GM18907 (cell line): Measurements from ENCODE around the gene TCF19.
"Not testable (repeated sequence)": the region's sequence is repeated elsewhere in the genome, so short reads cannot be mapped to it uniquely, and the experiment has no call there.

Experiments used
- ATAC-seq: cut with Tn5 transposase; IDR thresholded peaks from one replicate; pipeline ENCODE4 v1.9.1; 2021; ENCODE audit warnings: mild to moderate bottlenecking, moderate library complexity; ENCODE audit not compliant: unreplicated experiment

TCF19 gene

GRCh38 chr6:31178143-31179041, 20.0 kb downstream of the TCF19 start:
- ATAC-seq, result no peak

- no peak for ATAC-seq
Measured at GRCh38 chr6:31179042-31179386, 20.6 kb downstream of the TCF19 start.

- no peak for ATAC-seq
Measured at GRCh38 chr6:31179896-31180295, 21.5 kb downstream of the TCF19 start.

GRCh38 chr6:31180500-31180899, 22.1 kb downstream of the TCF19 start:
- no peak for ATAC-seq

- ATAC-seq, result not testable (repeated sequence)
Measured at GRCh38 chr6:31183287-31183686, 24.9 kb downstream of the TCF19 start.

GRCh38 chr6:31183859-31184258, 25.5 kb downstream of the TCF19 start:
- not testable (repeated sequence) for ATAC-seq

GRCh38 chr6:31185695-31186051, 27.3 kb downstream of the TCF19 start:
- ATAC-seq, result not testable (repeated sequence)

- no peak for ATAC-seq
Measured at GRCh38 chr6:31186052-31186734, 27.8 kb downstream of the TCF19 start.

DNA sequence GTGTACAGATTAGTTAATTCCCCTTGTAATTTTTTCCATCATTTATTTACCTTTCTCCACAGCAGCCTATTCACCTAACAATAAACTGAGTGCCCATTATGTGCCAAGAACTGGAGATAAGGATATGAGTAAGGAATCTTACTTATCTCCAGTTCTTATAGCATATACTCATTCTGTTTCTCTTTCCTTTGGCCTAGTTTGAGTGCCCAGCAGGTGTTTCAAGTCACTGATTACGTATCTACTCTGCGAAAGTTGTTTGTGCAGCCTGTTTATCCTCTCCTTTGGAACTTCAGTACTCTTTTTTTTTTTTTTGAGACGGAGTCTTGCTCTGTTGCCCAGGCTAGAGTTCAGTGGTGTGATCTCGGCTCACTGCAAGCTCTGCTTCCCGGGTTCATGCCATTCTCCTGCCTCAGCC, 29.4 kb downstream of the TCF19 start:
- no peak for ATAC-seq

DNA sequence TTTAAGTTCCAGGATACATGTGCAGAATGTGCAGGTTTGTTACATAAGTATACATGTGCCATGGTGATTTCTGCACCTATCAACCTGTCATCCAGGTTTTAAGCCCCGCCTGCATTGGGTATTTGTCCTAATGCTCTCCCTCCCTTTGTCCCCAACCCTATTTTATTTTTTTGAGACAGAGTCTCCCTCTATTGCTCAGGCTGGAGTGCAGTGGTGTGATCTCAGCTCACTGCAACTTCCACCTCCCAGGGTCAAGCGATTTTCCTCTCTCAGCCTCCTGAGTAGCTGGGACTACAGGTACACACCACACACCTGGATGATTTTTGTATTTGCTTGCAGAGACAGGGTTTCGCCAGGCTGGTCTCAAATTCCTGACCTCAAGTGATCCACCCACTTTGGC, 30.8 kb downstream of the TCF19 start:
- ATAC-seq, result not testable (repeated sequence)

DNA sequence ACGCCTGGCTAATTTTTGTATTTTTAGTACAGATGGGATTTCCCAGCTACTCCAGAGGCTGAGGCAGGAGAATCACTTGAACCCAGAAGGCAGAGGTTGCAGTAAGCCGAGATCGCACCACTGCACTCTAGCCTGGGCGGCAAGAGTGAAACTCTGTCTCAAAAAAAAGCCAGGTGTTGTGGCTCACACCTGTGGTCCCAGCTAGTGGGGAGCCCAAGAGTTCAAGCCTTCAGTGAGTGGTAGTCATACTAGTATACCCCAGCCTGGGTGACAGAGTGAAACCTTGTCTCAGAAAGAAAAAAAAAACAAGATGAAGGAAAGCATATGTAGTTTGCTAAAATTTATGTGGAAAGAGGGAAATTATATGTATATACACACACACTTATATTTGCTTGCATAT, 32.1 kb downstream of the TCF19 start:
- ATAC-seq, result peak; percentile 71

DNA sequence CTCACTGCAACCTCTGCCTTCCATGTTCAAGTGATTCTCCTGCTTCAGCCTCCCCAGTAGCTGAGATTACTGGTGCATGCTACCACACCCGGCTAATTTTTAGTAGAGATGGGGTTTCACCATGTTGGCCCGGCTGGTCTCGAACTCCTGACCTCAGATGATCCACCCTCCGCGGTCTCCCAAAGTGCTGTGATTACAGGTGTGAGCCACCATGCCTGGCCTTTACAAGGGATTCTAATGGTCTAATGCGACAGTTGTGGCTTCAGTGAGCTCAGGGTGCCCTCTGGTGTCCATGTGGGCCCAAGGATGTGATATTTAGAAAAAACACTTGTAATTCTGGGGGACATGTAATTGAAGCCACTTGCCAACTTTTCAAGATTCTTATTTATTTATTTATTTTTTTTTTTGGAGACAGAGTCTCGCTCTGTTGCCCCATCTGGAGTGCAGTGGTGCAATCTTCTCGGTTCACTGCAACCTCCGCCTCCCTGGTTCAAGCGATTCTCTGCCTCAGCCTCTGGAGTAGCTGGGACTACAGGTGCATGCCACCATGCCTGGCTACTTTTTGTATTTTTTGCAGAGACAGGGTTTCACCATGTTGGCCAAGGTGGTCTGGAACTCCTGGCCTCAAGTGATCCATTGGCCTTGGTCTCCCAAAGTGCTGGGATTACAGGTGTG, 34.2 kb downstream of the TCF19 start:
- ATAC-seq, result not testable (repeated sequence)

GRCh38 chr6:31193206-31193605, 34.8 kb downstream of the TCF19 start:
- ATAC-seq, result no peak

DNA sequence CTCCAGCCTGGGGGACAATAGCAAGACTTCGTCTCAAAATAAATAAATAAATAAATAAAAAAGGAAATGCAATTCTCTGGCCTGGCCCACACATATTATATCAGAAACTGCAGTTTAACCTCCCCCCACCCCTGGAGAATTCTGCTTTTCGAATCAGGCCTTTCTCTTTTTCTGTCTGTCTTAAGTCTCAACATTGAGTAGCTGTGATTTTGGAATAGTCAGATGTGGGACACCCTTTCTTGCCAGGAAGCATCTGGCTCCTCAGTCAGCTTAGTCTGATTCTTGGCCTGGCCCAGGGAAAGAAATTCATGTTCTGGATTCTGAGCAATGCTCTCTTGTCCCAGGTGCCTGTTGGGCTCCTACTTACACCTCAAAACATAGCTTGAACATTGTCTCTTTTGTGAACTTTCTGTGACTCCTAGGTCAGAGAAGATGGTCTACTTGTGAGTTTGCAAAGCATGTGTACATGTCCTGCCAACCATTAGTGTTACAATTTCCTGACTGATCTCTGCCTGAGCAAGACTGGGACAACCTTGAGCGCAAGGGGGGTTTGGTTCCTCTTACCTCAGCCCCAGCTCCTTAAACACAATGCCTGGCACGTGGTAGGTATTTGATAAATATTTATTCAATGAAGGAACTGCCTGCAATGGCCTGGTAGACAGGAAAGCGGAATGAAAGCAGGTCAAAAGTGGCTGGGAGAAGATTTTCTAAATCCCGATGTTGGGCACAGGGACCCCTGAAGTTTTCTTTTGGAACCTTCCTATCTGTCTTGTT, 35.9 kb downstream of the TCF19 start:
- no peak for ATAC-seq

DNA sequence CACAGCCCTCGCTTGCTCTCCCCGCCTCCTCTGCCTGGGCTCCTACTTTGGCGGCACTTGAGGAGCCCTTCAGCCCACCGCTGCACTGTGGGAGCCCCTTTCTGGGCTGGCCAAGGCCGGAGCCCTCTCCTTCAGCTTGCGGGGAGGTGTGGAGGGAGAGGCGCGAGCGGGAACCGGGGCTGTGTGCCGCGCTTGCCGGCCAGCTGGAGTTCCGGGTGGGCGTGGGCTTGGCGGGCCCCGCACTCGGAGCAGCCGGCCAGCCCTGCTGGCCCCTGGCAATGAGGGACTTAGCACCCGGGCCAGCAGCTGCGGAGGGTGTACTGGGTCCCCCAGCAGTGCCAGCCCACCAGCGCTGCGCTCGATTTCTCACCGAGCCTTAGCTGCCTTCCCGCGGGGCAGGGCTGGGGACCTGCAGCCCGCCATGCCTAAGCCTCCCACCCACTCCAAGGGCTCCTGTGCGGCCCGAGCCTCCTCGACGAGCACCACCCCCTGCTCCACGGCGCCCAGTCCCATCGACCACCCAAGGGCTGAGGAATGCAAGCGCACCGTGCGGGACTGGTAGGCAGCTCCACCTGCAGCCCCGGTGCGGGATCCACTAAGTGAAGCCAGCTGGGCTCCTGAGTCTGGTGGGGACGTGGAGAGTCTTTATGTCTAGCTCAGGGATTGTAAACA, 37.1 kb downstream of the TCF19 start:
- not testable (repeated sequence) for ATAC-seq

DNA sequence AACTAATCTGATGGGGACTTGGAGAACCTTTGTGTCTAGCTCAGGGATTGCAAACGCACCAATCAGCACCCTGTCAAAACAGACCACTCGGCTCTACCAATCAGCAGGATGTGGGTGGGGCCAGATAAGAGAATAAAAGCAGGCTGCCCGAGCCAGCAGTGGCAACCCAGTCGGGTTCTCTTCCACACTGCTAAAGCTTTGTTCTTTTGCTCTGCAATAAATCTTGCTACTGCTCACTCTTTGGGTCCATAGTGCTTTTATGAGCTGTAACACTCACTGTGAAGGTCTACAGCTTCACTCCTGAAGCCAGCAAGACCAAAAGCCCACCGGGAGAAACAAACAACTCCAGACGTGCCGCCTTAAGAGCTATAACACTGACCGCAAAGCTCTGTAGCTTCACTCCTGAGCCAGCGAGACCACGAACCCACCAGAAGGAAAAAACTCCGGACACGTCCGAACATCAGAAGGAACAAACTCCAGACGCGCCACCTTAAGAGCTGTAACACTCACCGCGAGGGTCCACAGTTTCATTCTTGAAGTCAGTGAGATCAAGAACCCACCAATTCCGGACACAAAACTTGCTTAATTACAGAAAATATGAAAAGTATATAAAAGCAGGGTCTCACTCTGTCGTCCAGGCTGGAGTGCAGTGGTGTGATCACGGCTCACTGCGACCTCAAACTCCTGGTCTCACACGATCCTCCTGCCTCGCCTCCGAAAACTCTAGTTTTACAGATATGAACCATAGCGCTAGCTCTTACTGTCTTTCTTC, 38.0 kb downstream of the TCF19 start:
- ATAC-seq, result not testable (repeated sequence)

DNA sequence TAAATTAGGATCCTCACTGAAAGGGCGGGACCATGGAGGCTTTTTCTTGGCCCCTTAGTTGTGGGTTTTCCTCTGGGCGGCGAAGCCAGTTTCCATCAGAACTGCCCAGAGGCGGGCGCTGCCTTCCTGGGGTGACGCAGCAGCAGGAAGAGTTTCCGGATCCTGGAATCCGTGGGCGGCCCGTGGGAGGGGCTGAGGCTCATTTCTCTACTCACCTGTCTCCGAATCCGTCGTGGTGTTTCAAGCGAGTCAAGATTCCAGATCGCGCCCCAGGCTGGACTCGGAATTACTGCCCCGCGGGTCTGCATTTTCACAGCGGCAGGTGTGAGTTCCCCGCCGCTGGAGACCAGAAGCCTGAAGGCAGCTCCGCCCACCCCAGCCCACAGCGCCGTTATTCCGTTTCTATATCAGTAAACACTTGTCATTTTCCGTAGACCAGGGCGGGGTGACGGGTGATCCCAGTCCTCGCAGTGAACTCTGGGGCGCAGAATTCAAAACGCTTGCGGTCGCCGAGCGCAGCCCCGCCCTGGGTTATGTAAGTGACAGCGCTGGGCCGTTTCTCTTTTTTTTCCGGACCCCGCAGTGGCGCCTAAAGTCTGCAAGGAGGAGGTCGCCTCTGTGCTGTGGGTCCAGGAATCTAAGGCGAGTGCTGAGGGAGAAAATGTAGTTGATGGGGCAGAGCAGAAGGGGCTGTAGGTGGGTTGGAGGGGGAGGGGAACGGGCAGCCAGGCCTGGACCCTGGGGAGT, 39.3 kb downstream of the TCF19 start:
- ATAC-seq, result peak; percentile 73

DNA sequence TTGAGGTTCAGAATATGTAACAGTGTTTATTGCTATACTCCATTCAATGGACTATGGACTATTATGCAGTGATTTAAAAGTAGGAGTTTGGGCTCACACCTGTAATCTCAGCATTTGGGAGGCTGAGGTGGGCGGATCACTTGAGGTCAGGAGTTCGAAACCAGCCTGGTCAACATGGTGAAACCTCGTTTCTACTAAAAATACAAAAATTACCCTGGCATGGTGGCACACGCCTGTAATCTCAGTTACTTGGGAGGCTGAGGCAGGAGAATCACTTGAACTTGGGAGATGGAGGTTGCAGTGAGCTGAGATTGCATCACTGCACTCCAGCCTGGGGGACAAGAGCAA, 40.7 kb downstream of the TCF19 start:
- not testable (repeated sequence) for ATAC-seq
